GM12892 (cell line): ENCODE results near the gene GNB3.

Experiments
- POLR2A ChIP-seq: IDR thresholded peaks from 2 replicates; pipeline ENCODE4 v1.6.1; 2011; ENCODE audit warnings: low read depth, low read length, control low read depth
- POLR2AphosphoS5 ChIP-seq: IDR thresholded peaks from 2 replicates; pipeline ENCODE4 v1.6.1; 2011; ENCODE audit warnings: low read depth, low read length, control low read depth

DNA sequence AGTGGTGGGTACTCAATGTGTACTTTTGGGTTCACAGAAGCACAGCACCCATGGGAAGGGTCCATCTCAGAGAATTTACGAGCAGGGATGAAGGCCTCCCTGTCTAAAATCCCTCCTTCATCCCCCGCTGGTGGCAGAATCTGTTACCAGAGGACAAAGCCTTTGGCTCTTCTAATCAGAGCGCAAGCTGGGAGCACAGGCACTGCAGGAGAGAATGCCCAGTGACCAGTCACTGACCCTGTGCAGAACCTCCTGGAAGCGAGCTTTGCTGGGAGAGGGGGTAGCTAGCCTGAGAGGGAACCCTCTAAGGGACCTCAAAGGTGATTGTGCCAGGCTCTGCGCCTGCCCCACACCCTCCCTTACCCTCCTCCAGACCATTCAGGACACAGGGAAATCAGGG lies 20.6 kb upstream of the GNB3 start:
- no peak for TF ChIP-seq POLR2A
- no peak for TF ChIP-seq POLR2AphosphoS5
